DMS53 treated with DMSO at 0.1 percent for 48 hours (cell line): ENCODE measurements around the gene FAM180B.
"Not testable (repeated sequence)": the region's sequence is repeated elsewhere in the genome, so short reads cannot be mapped to it uniquely, and the experiment has no call there.

Experiments
- DNase-seq: peaks from one replicate; lab custom pipeline; 2025; ENCODE audit not compliant: unreplicated experiment; lab: John Stamatoyannopoulos, UW

The FAM180B gene, protein sequence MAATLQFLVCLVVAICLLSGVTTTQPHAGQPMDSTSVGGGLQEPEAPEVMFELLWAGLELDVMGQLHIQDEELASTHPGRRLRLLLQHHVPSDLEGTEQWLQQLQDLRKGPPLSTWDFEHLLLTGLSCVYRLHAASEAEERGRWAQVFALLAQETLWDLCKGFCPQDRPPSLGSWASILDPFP

DNA sequence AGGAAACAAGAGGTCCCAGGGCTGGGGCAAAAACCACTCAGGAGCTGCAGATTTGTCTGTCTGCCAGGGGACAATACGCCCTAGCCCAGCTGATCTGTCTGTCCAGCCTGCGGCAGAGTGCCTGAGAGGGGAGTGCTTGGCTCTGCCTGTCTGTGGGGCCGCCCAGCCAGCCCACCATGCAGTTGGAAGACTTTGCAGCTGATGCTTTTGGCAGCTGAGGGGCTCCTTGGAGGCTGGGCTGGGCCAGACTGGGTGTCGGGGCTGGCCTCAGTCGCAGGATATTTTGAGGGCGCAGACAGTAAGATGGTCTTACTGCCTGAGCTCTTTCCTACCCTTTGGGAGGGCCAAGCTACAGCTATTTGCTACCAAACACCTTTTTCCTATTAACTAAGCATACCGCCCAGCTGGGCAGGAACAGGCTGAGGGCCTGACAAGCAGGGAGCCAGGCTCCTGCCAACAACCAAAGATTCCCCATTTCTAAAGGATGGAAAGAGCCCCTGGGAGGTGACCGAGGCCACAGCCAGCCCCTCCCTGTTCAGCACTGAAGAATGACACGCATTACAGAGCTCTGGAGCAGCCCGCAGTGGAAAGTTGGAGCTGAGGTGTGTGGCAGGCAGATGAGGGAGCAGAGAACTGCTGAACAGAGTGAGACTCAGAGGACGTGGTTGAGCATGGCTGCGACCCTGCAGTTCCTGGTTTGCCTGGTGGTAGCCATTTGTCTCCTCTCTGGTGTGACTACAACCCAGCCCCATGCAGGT, at the start of gene FAM180B:
Gene FAM180B, plus strand, starts transcription at position 581 of the 758 bp plus-strand sequence. Its CDS starts 91 bp downstream, at position 672.
- no peak for DNase-seq

- no peak for DNase-seq
Measured at GRCh38 chr11:47536915-47537314, 49.6 kb upstream of the FAM180B start.

DNA sequence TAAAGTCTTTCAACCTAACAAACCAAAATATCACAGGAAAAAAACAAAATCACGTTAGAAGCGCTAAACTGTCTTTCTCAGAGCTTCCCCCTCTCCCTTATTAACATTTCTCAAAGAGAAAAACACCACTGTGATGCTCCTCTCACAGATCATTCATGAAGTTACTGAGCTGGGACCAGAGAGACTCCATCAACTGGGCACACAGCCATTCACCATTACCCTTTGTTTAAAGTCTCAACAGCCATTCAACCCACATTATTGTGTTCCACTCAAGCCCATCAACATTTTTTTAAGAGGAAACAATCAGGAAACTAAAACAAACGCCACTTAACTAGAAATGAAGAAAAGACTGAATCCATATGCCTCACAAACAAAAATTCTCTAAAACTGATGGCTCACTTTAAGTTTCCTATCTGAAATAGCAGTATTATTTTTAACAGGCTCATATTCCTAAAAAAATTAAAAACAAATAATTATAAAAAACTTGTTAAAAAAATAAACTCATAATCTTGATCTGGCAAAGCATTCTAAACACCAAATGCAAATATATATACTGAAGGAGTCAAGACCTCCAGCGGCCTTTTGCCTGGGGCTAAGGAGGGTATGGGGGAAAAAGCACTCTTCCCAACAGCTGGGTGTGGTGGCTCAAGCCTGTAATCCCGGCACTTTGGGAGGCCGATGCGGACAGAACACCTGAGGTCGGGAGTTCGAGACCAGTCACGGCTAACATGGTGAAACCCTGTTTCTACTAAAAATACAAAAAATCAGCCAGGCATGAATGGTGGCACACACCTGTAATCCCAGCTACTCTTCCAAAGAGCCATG, 47.5 kb upstream of the FAM180B start:
- DNase-seq, result no peak

DNA sequence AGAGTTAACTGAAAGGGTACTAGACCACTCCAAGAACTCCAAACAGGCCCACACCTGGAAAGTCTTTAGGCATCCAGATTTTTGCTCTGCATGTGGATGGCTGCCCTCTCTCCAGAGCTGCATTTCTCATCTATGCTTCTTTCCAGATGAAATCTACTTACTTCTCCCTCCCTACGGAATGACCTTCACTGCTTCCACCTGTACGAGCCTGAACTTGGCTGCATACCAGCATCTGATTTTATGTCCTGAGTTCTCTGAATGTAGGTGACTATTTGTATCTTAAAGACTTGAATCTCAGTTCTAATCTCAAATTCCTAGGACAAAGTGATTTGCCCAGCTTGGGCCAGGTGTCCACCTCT, 46.8 kb upstream of the FAM180B start:
- no peak for DNase-seq

GRCh38 chr11:47541070-47541469, 45.4 kb upstream of the FAM180B start:
- no peak for DNase-seq

GRCh38 chr11:47545298-47545697, 41.2 kb upstream of the FAM180B start:
- no peak for DNase-seq

DNA sequence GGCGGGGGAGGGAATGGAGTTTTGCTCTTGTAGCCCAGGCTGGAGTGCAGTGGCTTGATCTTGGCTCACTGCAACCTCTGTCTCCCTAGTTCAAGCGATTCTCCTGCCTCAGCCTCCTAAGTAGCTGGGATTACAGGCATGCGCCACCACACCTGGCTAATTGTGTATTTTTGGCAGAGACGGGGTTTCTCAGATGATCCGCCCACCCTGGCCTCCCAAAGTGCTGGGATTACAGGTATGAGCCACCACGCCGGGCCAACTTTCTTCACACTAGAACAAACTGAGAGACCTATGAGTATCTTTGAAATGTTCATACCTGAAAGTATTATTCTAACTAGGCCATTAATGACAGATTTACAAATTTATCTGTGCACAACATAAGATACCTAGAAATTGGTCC, 40.2 kb upstream of the FAM180B start:
- not testable (repeated sequence) for DNase-seq

DNA sequence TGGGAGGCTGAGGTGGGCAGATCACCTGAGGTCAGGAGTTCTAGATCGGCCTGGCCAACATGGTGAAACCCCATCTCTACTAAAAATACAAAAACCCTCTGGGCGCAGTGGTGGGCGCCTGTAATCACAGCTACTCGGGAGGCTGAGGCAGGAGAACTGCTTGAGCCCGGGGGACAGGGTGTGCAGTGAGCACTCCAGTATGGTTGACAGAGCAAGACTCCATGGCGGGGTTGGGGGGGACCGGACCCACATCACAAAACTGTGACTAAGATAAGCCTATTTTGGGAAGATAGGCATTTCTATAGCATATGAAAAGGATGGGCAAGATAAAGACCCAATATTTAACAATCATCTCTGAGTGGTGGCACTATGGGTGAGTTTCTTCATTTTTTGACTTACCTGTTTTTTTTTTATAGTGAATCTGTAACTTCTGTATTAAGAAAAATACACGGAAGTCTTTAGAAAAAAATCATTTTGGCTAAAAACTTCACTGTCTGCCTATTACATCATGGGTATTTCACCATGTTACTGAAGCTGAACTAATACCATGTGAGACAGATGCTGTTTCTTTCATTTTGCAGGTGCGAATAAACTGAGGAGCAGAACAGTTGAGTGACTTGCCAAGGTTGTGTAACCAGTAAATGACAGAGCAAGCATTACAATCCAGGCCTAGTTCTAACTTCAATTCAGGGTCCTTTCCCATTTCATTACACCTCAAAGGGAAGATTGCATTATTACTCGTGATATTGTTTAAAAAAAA, 36.0 kb upstream of the FAM180B start:
- DNase-seq, result no peak

GRCh38 chr11:47551086-47551485, 35.4 kb upstream of the FAM180B start:
- DNase-seq, result no peak

GRCh38 chr11:47552056-47552565, 34.4 kb upstream of the FAM180B start:
- DNase-seq, result no peak

GRCh38 chr11:47552566-47553405, 33.7 kb upstream of the FAM180B start, which contains the start of gene CELF1:
Gene CELF1 (minus strand): TSS chr11:47553132. CDS start chr11:47499523, 53,609 bp downstream.
- peak; percentile 77 for DNase-seq

- peak; percentile 77 for DNase-seq
Measured at GRCh38 chr11:47553406-47553743, 33.1 kb upstream of the FAM180B start.

DNA sequence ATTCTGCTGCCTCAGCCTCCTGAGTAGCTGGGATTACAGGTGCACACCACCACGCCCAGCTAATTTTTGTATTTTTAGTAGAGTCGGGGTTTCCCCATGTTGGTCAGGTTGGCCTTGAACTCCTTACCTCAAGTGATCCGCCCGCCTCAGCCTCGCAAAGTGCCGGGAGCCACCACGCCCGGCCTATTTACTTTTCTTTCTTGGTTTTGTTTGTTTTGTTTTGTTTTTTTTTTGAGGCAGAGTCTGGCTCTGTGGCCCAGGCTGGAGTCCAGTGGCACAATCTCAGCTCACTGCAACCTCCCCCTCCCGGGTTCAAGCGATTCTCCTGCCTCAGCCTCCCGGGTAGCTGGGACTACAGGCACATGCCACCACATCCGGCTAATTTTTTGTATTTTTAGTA, 29.5 kb upstream of the FAM180B start:
- DNase-seq, result not testable (repeated sequence)

DNA sequence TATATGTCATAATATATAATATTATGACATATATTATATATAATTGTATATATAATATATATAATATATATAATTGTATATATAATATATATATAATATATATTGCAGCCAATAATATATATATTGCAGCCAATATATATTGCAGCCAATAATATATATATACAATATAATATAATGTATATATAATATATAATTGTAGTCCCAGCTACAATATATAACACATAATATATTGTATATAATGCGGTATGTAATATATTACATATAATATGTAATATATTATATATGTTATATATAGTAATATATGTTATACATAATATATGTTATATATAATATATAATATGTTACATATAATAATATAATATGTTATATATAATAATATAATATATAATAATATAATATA, 27.8 kb upstream of the FAM180B start:
- no peak for DNase-seq

- DNase-seq, result no peak
Measured at GRCh38 chr11:47560426-47560825, 26.1 kb upstream of the FAM180B start.

GRCh38 chr11:47562393-47562792, 24.1 kb upstream of the FAM180B start:
- not testable (repeated sequence) for DNase-seq

DNA sequence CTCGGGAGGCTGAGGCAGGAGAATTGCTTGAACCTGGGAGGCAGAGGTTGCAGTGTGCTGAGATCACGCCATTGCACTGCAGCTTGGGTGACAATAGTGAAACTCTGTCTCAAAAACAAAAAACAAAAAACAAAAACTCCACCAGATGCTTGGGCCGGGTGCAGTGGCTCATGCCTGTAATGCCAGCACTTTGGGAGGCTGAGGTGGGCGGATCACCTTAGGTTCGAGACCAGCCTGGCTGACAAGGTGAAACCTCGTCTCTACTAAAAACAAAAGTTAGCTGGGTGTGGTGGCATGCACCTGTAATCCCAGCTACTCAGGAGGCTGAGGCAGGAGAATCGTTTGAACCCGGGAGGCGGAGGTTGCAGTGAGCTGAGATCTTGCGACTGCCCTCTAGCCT, 22.1 kb upstream of the FAM180B start:
- DNase-seq, result not testable (repeated sequence)

- DNase-seq, result no peak
Measured at GRCh38 chr11:47564933-47565339, 21.5 kb upstream of the FAM180B start.

DNA sequence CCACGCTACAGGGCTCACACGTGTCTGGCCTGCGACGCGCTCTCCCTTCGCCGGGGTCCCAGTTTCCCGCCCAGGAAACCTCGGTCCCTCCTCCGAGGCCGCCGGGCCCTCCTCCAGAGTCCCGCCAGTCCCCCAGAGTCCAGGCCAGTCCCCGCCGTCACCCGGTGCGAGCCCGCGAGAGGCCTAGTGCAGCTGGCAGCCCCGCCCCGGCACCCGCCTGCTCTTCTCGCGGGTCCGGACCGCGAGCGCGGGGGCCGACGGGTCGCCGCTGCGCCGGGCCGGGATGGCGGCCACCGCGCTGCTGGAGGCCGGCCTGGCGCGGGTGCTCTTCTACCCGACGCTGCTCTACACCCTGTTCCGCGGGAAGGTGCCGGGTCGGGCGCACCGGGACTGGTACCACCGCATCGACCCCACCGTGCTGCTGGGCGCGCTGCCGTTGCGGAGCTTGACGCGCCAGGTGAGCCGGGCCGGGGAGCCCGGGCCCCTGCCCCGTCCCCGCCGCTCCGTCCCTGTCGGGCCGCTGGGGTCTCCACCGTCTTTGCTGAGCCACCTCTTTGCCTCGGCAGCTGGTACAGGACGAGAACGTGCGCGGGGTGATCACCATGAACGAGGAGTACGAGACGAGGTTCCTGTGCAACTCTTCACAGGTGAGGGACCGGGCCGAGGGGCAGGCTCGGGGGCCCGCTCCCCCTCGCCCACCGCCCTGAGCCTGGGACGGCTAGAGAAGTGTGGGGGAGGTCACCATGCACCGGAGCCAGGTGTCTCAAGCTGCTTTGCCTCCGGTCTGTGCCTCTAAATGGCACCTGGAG, 20.9 kb upstream of the FAM180B start, which contains the start of gene PTPMT1:
Gene PTPMT1, plus strand, starts transcription at position 260 of the 809 bp plus-strand sequence. Its CDS starts 24 bp downstream, at position 284.
- peak; percentile 11 for DNase-seq
